Fibroblast of lung (primary cell): ENCODE data around the gene ZNF511. TPM values are rescaled to one million over a fixed set of nuclear protein-coding genes. Genes with fewer than 3 reads are reported as not detected.

Experiments used
- DNase-seq, 2 donors: peaks; one replicate each; pipeline versions ENCODE4 v3.0.0 to v3.0.0-alpha.2; 2010; ENCODE audit warnings: low read depth in 2 of 2
- H2AFZ ChIP-seq: 2 replicates; pipeline ENCODE4 v1.5.1; 2012; ENCODE audit warnings: low read length, control low read depth, inconsistent platforms
- H3K27ac ChIP-seq: 2 replicates; pipeline ENCODE4 v1.5.1; 2011; ENCODE audit warnings: low read length, control low read depth; ENCODE audit not compliant: insufficient read depth
- H3K27me3 ChIP-seq: 2 replicates; pipeline ENCODE4 v1.5.1; 2011; ENCODE audit warnings: mild to moderate bottlenecking, low read length; ENCODE audit not compliant: control insufficient read depth, insufficient read depth
- H3K36me3 ChIP-seq: 2 replicates; pipeline ENCODE4 v1.5.1; 2011; ENCODE audit warnings: low read length; ENCODE audit not compliant: control insufficient read depth, insufficient read depth
- H3K4me1 ChIP-seq: 2 replicates; pipeline ENCODE4 v1.5.1; 2011; ENCODE audit warnings: low read length; ENCODE audit not compliant: control insufficient read depth, insufficient read depth; ENCODE audit errors: extremely low read depth
- H3K4me2 ChIP-seq: 2 replicates; pipeline ENCODE4 v1.5.1; 2011; ENCODE audit warnings: low read length, control low read depth; ENCODE audit not compliant: insufficient read depth; ENCODE audit errors: extremely low read depth
- H3K4me3 ChIP-seq, 4 experiments: fragments of 200-600 bp in 1 of 4; sonication (generic) in 1 of 4; replicated peaks in 1 of 4; 2 replicates each; pipeline ENCODE4 v1.5.1; 2011 to 2016; ENCODE audit warnings: low read length in 4 of 4, low read depth in 3 of 4, mild to moderate bottlenecking in 3 of 4, control low read depth in 2 of 4, inconsistent platforms in 1 of 4, mixed read lengths in 1 of 4; ENCODE audit not compliant: insufficient read depth in 1 of 4; ENCODE audit errors: control extremely low read depth in 1 of 4
- H3K79me2 ChIP-seq: 2 replicates; pipeline ENCODE4 v1.5.1; 2012; ENCODE audit warnings: mild to moderate bottlenecking, low read length, inconsistent platforms; ENCODE audit not compliant: control insufficient read depth, insufficient read depth
- H3K9ac ChIP-seq: 2 replicates; pipeline ENCODE4 v1.5.1; 2011; ENCODE audit warnings: mild to moderate bottlenecking, low read length, control low read depth; ENCODE audit not compliant: insufficient read depth
- H3K9me3 ChIP-seq: 2 replicates; pipeline ENCODE4 v1.5.1; 2012; ENCODE audit warnings: low read depth, low read length; ENCODE audit not compliant: control insufficient read depth, insufficient read depth
- H4K20me1 ChIP-seq: 2 replicates; pipeline ENCODE4 v1.5.1; 2011; ENCODE audit warnings: low read length; ENCODE audit not compliant: control insufficient read depth, insufficient read depth; ENCODE audit errors: extremely low read depth
- EZH2 ChIP-seq: IDR thresholded peaks from 2 replicates; pipeline ENCODE4 v1.5.1; 2012; ENCODE audit warnings: low read length, control low read depth, mild to moderate bottlenecking; ENCODE audit errors: missing control alignments
- polyA plus RNA-seq, 2 donors: library from polyadenylated mRNA; depleted of rRNA in 1 of 2; stranded (reverse) in 1 of 2; unstranded in 1 of 2; fragments of >200 nt; gene quantifications; 2 replicates each; pipeline ENCODE4 v1.2.1, GENCODE V29; 2011 to 2012; ENCODE audit warnings: missing spikeins in 1 of 2
- total RNA-seq: library from RNA; depleted of rRNA; stranded (reverse); fragments of >200 nt; gene quantifications from 2 replicates; pipeline ENCODE4 v1.2.1, GENCODE V29; 2014
- TF ChIP-seq, protein P1 (sequence below), 2 donors: IDR thresholded peaks in 1 of 2; conservative IDR thresholded peaks in 1 of 2; 1 replicate in 1 of 2; 2 replicates in 1 of 2; pipeline ENCODE4 v1.5.1; 2011 to 2012; ENCODE audit warnings: low read length in 2 of 2, control low read depth in 1 of 2, inconsistent platforms in 1 of 2, low read depth in 1 of 2, mild to moderate bottlenecking in 1 of 2

ZNF511 gene
- total and polyA plus RNA-seq, 2 donors (not counting 1 experiment from before 2014, with no cell fraction given) = 18.5 to 27.7 TPM

DNA sequence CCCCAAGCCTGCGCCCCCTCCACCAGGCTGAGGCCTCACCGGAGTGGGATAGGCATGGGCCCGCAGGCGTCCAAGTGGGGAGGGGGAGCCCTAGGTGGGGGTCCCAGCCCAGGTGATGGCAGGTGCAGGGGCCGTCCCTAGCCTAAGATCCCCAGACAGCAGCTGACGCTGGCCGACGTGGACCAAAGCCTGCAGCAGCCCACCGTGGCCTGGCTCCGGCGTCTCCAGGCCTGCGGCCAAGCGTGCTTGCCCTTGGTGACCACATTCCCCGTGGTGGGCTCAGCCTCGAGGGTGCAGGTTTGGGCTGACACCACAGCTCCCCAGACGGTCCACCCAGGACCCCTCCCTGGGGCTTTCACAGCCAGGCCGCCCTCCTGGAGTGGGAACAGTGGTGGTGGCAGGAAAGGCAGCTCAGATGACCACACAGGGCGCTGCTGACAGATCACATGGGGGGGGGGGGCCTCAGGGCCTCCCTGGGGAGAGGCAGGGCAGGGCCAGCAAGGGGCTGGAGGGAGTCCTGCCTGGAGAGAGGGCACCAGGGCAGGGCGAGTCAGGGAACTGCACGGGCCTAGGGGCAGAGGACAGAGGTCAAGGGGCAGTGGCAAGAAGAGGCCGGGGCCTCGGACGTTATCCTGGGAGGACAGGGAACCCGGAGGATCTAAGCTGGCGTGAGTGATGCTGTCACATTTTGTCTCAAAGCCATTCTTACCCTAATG, 31.3 kb upstream of the ZNF511 start:
- Histone ChIP-seq H3K4me1 (peaks cover 6% of the 10 kb centered on the region), H3K4me2 (no peak overlapping the region), H3K4me3 (no peak overlapping the region), H3K79me2 (no peaks in the 10 kb centered on the region), H4K20me1 (no peaks in the 10 kb centered on the region), H3K27ac (no peak overlapping the region), H3K27me3 (no peaks in the 10 kb centered on the region), H2AFZ (no peak overlapping the region), H3K9me3 (no peaks in the 10 kb centered on the region), H3K9ac (no peak overlapping the region), H3K36me3 (peaks cover 8% of the 10 kb centered on the region)
- TF ChIP-seq EZH2 = no peak
- TF ChIP-seq, protein P1, sequence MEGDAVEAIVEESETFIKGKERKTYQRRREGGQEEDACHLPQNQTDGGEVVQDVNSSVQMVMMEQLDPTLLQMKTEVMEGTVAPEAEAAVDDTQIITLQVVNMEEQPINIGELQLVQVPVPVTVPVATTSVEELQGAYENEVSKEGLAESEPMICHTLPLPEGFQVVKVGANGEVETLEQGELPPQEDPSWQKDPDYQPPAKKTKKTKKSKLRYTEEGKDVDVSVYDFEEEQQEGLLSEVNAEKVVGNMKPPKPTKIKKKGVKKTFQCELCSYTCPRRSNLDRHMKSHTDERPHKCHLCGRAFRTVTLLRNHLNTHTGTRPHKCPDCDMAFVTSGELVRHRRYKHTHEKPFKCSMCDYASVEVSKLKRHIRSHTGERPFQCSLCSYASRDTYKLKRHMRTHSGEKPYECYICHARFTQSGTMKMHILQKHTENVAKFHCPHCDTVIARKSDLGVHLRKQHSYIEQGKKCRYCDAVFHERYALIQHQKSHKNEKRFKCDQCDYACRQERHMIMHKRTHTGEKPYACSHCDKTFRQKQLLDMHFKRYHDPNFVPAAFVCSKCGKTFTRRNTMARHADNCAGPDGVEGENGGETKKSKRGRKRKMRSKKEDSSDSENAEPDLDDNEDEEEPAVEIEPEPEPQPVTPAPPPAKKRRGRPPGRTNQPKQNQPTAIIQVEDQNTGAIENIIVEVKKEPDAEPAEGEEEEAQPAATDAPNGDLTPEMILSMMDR (conservative IDR thresholded peaks at IDR 0.05 in 1 of 2, IDR thresholded peaks at IDR 0.05 in 1 of 2; ENCODE audit: low read depth in 1 of 2, low read length in 2 of 2) = no peak
- DNase-seq = no peak

DNA sequence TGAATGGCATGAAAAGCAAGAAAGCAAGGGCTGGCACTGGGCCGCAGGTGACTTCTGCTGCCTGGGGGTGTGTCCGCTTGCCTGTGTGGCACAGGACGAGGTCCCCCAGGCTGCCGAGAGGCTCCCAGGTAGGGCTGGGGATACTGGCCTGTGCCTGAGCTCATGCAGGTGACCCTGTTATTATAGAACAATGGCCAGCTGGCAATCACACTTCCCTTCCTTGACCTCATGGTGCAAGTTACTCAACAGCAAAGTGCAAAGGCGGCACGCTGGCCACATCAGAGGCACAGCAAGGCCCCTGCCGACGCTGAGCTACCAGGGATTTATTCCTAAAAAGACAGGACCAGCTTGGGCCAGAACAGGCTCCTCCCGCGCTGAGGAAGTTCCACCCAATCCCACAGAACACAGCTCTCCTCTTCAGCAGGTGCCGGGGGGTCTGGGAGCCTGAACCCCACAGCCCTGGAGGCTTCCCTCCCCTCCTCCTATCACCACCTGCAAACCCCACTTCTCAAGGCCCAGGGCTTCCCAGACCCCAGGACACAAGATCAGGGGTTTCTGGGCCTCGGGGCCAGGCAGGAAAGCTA, 30.6 kb upstream of the ZNF511 start:
- Histone ChIP-seq H3K36me3 (peaks cover 14% of the 10 kb centered on the region), H3K4me2 (no peak overlapping the region), H3K4me1 (peaks cover 6% of the 10 kb centered on the region), H4K20me1 (no peaks in the 10 kb centered on the region), H3K9ac (no peak overlapping the region), H3K9me3 (no peaks in the 10 kb centered on the region), H3K27me3 (no peaks in the 10 kb centered on the region), H3K4me3 (no peak overlapping the region), H2AFZ (no peak overlapping the region), H3K79me2 (no peaks in the 10 kb centered on the region), H3K27ac (no peak overlapping the region)
- DNase-seq = no peak
- no peak for TF ChIP-seq EZH2
- TF ChIP-seq, protein P1 (conservative IDR thresholded peaks at IDR 0.05 in 1 of 2, IDR thresholded peaks at IDR 0.05 in 1 of 2; ENCODE audit: low read depth in 1 of 2, low read length in 2 of 2) = no peak

DNA sequence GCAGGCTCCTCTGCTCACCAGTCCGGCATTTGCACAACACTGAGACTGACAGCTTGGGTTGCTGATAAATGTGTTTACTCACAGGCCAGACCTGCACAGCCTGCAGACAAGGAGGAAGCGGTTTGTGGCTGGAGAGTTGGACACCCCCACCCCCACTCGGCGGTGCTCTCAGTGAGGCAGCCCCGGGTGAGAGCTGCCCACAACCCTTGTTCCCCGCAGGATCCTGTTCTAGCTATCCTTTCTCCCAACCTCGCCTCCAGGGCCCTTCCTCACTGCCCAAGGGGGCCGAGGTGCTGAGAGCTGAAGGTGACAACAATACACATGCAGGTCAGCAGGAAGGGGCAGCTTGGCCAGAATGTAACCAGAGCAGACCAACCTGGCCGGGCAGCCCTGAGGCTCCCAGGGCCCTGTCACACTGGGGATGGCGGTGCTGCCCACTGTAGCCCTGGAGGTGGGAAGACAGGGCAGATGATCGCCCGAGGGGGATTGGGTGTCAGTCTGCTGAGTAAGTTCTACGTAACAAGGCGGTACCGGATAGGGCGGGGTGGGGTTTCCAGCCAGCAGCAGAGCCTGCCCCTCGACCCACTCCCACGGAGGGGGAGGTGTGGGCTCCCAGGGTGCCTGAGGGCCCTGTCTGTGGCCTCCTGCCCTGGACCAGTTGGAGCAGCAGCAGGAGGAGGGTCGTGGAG, 30.0 kb upstream of the ZNF511 start:
- TF ChIP-seq, protein P1 (conservative IDR thresholded peaks at IDR 0.05 in 1 of 2, IDR thresholded peaks at IDR 0.05 in 1 of 2; ENCODE audit: low read depth in 1 of 2, low read length in 2 of 2) = no peak
- peak; percentile 44 to 81 for DNase-seq
- Histone ChIP-seq H3K36me3 (peaks cover 18% of the 10 kb centered on the region), H3K4me1 (peaks cover 6% of the 10 kb centered on the region), H3K4me3 (no peak overlapping the region), H4K20me1 (no peaks in the 10 kb centered on the region), H3K27me3 (no peaks in the 10 kb centered on the region), H2AFZ (no peak overlapping the region), H3K79me2 (no peaks in the 10 kb centered on the region), H3K9ac (no peak overlapping the region), H3K4me2 (no peak overlapping the region), H3K9me3 (no peaks in the 10 kb centered on the region), H3K27ac (no peak overlapping the region)
